ENCODE results near the gene JMJD8.

DNA sequence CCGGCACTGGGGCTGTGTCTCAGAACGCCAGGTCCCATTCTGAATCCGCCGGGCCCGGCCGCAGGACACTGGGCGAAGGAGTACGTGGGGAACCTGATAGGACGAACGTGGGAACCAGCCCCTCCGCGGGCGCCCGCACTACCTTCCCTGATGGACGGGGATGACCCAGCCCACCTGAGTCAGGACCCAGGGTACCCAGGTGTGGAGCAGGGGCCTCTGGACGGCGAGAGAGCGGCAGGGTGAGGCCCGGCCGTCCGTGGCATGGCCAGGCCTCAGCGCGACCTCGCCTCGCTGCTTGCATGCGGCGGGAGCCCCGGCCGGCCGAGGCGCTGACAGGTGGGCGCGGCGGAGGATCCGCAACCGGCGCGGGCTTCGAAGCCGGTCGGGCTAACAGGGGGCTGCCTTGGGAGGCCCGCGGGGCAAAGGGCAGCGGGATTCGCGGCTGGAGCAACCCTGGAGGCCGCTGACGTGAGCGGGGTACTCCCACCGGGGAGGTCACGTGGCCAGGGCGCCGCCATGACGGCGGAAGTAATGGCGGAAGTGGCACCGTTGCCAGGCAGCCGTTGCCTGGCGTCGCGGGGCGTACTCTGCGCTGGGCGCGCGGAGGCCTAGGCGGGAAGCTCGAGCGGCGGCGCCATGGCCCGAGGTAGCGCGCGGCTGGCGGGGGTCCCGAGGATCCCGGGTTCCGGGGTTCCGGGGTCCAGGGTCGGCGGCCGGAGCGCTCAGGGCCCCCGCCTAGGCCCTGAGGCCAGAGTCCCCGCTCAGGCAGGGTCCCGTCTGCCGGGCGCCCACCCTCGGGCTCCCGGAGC, 35.1 kb downstream of the JMJD8 start, which contains the start of gene WDR90:
- TF ChIP-seq, protein P1, sequence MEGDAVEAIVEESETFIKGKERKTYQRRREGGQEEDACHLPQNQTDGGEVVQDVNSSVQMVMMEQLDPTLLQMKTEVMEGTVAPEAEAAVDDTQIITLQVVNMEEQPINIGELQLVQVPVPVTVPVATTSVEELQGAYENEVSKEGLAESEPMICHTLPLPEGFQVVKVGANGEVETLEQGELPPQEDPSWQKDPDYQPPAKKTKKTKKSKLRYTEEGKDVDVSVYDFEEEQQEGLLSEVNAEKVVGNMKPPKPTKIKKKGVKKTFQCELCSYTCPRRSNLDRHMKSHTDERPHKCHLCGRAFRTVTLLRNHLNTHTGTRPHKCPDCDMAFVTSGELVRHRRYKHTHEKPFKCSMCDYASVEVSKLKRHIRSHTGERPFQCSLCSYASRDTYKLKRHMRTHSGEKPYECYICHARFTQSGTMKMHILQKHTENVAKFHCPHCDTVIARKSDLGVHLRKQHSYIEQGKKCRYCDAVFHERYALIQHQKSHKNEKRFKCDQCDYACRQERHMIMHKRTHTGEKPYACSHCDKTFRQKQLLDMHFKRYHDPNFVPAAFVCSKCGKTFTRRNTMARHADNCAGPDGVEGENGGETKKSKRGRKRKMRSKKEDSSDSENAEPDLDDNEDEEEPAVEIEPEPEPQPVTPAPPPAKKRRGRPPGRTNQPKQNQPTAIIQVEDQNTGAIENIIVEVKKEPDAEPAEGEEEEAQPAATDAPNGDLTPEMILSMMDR (IDR thresholded peaks at IDR 0.05) = peak in 1 of 3 experiments; percentile 23
- TF ChIP-seq POLR2AphosphoS5 (IDR thresholded peaks at IDR 0.05) (peak; percentile 89), POLR2A (IDR thresholded peaks at IDR 0.05; ENCODE audit: low read depth) (peak; percentile 41)

All from esophagus muscularis mucosa (tissue), 3 donors.